HG03103 (cell line): ENCODE measurements around the gene ANAPC2.

Experiments
- ATAC-seq: cut with Tn5 transposase; IDR thresholded peaks from one replicate; pipeline ENCODE4 v1.9.1; 2021; ENCODE audit warnings: low read depth; ENCODE audit not compliant: unreplicated experiment

The ANAPC2 gene

DNA sequence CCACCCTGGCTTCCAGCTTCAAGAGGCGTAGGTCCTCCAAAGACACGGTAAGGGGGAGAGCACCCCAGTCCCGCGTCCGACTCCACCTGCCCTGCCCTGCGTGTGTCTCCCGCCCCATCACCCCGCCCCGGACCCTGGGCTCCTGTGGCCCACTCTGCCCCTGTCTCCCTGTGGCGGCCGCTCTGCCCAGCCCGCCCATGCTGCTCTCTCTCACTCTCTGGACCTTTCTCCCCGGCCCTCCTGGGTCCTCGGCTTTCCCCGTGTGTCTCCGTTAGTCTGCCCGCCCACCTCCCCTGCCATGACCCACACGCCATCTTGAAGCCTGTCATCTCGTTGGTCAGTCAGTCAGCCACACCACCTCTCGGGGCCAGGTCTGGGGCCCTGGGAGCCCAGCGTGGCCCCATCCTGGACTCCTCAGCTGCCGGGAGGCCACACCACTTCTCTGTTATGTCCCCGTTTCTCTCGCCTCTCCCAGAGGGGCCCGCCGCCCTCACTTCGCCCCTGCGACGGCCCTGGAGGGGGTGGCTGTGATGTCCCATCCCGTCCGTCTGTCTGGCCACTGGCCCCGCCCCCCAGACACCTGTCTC, 23.0 kb downstream of the ANAPC2 start:
- no peak for ATAC-seq

DNA sequence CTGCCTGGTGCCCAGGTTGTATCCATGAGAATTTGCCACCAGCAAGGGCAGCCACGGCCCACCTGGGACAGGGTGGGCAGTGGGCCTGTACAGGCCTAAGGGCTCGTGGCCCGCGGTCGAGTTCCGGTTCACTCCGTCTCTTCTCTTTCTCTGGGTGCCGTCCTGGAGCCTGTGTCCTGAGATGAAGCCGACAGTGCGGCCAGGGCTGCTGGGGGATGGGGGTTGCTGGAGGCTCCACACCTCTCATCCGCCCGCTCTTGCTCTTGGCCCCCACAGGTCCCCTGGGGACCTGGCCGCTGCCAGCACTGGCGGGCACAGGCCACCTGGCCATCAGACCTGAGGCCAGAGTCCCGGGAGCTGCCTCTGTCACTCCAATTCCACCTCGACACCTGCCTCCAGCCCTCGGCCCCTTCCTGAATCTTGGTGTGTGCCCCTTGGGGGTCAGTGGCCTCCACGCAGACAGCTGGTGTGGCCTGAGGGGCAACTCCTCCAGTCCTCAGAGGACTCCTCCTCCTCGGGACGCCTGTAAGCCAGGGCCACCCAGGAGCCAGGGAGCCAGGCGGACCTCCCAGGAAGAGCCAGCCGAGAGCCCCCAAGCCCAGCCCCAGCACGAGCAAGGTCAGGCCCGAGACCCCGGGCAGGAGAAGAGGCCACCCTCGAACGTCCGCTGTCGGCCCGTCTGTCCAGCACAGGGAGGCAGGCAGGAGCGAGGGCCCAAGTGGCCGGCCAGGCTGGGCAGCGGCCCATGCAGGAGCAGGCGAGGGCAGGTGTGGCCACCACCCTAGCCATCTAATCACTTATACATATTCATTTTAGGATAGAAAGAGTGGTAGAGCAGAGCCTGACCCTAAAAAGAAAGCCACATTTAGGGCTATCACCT, 23.8 kb downstream of the ANAPC2 start:
- no peak for ATAC-seq

DNA sequence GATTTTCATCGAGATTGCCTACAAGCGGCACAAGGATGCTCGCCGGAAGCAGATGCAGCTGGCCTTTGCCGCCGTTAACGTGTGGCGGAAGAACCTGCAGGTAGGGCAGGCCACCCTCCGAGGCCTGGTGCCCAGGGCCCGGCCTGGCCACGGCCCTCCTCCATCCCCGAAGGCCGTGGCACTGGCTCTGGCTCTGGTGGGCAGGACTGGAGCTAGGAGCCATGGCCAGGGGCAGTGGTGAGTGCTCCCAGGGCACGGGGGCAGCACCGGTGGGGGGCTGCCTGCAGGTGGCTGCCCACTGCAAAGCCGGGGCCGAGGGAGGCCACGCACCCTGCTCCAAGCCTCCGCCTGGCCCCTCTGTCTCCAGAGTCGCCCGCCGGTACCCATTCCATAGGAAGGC, 24.6 kb downstream of the ANAPC2 start:
- ATAC-seq: no peak

DNA sequence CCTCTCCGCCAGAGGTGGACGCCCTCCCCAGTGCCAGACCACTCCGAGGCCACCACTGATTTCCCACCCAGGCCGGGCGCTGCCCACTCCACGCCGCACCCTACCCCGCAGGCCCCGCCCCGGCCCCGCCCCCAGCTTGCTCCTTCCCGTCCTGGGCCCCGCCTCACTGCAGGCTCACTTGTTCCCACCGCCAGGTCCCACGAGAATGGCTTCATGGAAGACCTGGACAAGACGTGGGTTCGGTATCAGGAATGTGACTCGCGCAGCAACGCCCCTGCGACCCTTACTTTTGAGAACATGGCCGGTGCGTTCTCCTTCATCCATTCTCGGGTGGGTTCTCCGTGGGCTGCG, 25.0 kb downstream of the ANAPC2 start:
- ATAC-seq: no peak

- no peak for ATAC-seq
Measured at GRCh38 chr9:137162505-137163364, 25.6 kb downstream of the ANAPC2 start.

GRCh38 chr9:137161558-137162486, 26.5 kb downstream of the ANAPC2 start:
- no peak for ATAC-seq

- no peak for ATAC-seq
Measured at GRCh38 chr9:137160716-137161557, 27.4 kb downstream of the ANAPC2 start.

DNA sequence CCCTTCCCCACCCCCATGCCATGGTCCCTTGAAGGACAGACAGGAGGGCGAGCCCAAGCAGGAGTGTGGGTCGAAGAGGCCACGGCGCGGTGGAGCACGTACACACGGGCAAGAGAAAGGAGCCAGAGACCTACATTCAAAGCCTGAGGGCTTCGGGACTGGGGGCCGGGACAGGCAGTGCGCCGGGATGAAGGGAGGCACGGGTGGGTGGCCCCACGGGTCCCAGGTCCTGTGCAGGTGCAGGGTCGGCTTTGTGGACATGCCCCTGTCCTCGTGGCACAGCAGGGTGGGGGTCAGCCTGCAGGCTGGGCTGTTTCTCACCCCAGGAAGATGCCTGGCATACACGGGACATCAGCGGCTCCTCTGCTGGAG, 28.3 kb downstream of the ANAPC2 start:
- ATAC-seq: no peak

GRCh38 chr9:137159105-137160053, 29.0 kb downstream of the ANAPC2 start:
- ATAC-seq: no peak

- ATAC-seq: no peak
Measured at GRCh38 chr9:137158625-137159024, 29.7 kb downstream of the ANAPC2 start.

GRCh38 chr9:137157618-137158415, 30.5 kb downstream of the ANAPC2 start:
- no peak for ATAC-seq

DNA sequence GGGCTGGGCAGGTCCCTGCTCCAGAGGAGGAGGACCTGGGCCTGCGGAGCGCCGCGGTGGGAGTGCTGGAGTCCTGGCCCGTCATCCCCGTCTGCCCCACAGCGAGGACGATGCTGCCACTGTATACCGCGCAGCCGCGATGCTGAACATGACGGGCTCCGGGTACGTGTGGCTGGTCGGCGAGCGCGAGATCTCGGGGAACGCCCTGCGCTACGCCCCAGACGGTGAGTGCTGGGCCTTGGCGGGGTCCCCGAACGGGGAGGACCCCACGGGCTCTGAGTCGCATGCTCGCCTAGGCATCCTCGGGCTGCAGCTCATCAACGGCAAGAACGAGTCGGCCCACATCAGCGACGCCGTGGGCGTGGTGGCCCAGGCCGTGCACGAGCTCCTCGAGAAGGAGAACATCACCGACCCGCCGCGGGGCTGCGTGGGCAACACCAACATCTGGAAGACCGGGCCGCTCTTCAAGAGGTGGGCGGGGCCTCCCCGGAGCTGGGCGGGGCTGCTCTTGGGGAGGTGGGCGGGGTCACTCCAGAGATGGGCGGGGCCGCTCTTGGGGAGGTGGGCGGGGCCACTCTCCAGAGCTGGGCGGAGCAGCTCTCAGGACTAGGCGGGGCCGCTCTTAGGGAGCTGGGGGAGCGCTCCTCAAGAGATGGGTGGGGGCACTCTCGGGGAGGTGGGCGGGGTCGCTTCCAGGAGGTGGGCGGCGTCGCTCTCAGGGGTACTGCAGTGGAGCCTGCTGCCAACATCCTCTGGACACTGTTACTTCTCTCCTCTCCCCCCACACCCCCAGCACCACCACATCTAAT, 31.6 kb downstream of the ANAPC2 start:
- ATAC-seq: peak; percentile 45

GRCh38 chr9:137152844-137153405, 35.4 kb downstream of the ANAPC2 start:
- ATAC-seq: no peak

- peak; percentile 37 for ATAC-seq
Measured at GRCh38 chr9:137150617-137151457, 37.5 kb downstream of the ANAPC2 start.

GRCh38 chr9:137149942-137150616, 38.3 kb downstream of the ANAPC2 start:
- ATAC-seq: peak; percentile 29
